Immature natural killer cell (primary cell): ENCODE measurements around the gene DLST. TPM values are rescaled to one million over a fixed set of nuclear protein-coding genes. Genes with fewer than 3 reads are reported as not detected.

Source experiments
- DNase-seq, 3 donors: peaks; one replicate each; pipeline ENCODE4 v3.0.0; 2022; ENCODE audit warnings: mixed read lengths in 1 of 3
- H3K27ac Mint-ChIP-seq, 6 donors: one replicate each; pipeline ENCODE4 v1.8.0; 2020; ENCODE audit warnings: mixed read lengths in 6 of 6, mild to moderate bottlenecking in 5 of 6, inconsistent platforms in 4 of 6, moderate library complexity in 3 of 6
- H3K27me3 Mint-ChIP-seq, 3 donors: one replicate each; pipeline ENCODE4 v1.8.0; 2020 to 2021; ENCODE audit warnings: low read depth in 3 of 3, mild to moderate bottlenecking in 3 of 3, mixed read lengths in 3 of 3, moderate library complexity in 3 of 3, inconsistent platforms in 1 of 3
- H3K36me3 Mint-ChIP-seq, 3 donors: one replicate each; pipeline ENCODE4 v1.8.0; 2020; ENCODE audit warnings: mixed read lengths in 3 of 3, inconsistent platforms in 2 of 3, mild to moderate bottlenecking in 2 of 3
- H3K4me1 Mint-ChIP-seq, 2 donors: one replicate each; pipeline ENCODE4 v1.8.0; 2020; ENCODE audit warnings: inconsistent platforms in 2 of 2, mild to moderate bottlenecking in 2 of 2, mixed read lengths in 2 of 2, moderate library complexity in 1 of 2
- H3K4me3 Mint-ChIP-seq, 5 donors: one replicate each; pipeline ENCODE4 v1.8.0; 2020; ENCODE audit warnings: mild to moderate bottlenecking in 5 of 5, mixed read lengths in 5 of 5, inconsistent platforms in 3 of 5, moderate library complexity in 3 of 5
- H3K9me3 Mint-ChIP-seq, 6 donors: one replicate each; pipeline ENCODE4 v1.8.0; 2020; ENCODE audit warnings: mild to moderate bottlenecking in 6 of 6, mixed read lengths in 6 of 6, inconsistent platforms in 4 of 6, moderate library complexity in 3 of 6
- polyA plus RNA-seq, 3 donors: library from polyadenylated mRNA; unstranded; fragments of 300-500 nt; fragmentation: Illumina TruSeq; gene quantifications; one replicate each; pipeline ENCODE4 v1.2.3, GENCODE V29; 2021

DLST gene
- polyA plus RNA-seq, 3 donors from 2014 or later, result 7.7 to 13.1 (median 9.0) TPM

GRCh38 chr14:74893614-74894091 is 11.9 kb downstream of the DLST start:
- H3K36me3 Mint-ChIP-seq, result peaks cover 20 to 48% (median 27%) of the 10 kb centered on the region in 3 donors
- no peak overlapping the region for H3K4me3 Mint-ChIP-seq
- H3K9me3 Mint-ChIP-seq, result no peaks in the 10 kb centered on the region
- no peaks in the 10 kb centered on the region for H3K27me3 Mint-ChIP-seq
- DNase-seq, result no peak
- H3K27ac Mint-ChIP-seq, result peak overlapping the region in 1 of 6 donors; percentile 12
- peaks cover 2 to 11% of the 10 kb centered on the region in 2 donors for H3K4me1 Mint-ChIP-seq

- Mint-ChIP-seq H3K36me3 (peaks cover 19 to 53% (median 42%) of the 10 kb centered on the region in 3 donors), H3K27ac (peak overlapping the region in 3 of 6 donors; percentile 18 to 51 (median 30)), H3K4me1 (peaks cover 0 to 2% of the 10 kb centered on the region in 2 donors), H3K4me3 (no peak overlapping the region), H3K27me3 (peaks cover 0 to 2% (median 0%) of the 10 kb centered on the region in 3 donors), H3K9me3 (no peaks in the 10 kb centered on the region)
- DNase-seq, result no peak
Measured at GRCh38 chr14:74896400-74896799, 14.7 kb downstream of the DLST start.

GRCh38 chr14:74897642-74898041 is 15.9 kb downstream of the DLST start:
- peak overlapping the region in 2 of 6 donors; percentile 8 to 61 for H3K27ac Mint-ChIP-seq
- no peak for DNase-seq
- no peak overlapping the region for H3K4me3 Mint-ChIP-seq
- peaks cover 0 to 2% (median 0%) of the 10 kb centered on the region in 3 donors for H3K27me3 Mint-ChIP-seq
- H3K4me1 Mint-ChIP-seq, result peaks cover 0 to 2% of the 10 kb centered on the region in 2 donors
- no peaks in the 10 kb centered on the region for H3K9me3 Mint-ChIP-seq
- peaks cover 16 to 62% (median 42%) of the 10 kb centered on the region in 3 donors for H3K36me3 Mint-ChIP-seq

DNA sequence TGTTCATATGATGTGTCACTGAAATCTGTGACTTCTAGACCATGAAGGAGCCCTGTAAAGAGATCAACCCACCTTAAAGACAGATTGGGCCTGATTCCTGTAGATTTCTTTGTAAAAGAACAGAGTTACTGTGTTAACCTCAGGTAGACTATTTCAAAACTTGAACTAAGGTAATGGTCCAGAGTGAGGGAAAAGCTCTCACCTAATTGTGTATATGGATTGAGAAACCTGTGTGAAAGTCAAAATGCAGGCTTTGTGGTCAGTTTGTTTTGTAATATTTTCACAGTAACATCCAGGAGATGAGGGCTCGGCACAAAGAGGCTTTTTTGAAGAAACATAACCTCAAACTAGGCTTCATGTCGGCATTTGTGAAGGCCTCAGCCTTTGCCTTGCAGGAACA is 16.4 kb downstream of the DLST start:
- H3K36me3 Mint-ChIP-seq, result peaks cover 16 to 67% (median 42%) of the 10 kb centered on the region in 3 donors
- H3K9me3 Mint-ChIP-seq, result no peaks in the 10 kb centered on the region
- DNase-seq, result no peak
- no peak overlapping the region for H3K4me3 Mint-ChIP-seq
- H3K4me1 Mint-ChIP-seq, result peaks cover 0 to 2% of the 10 kb centered on the region in 2 donors
- H3K27ac Mint-ChIP-seq, result peak overlapping the region in 1 of 6 donors; percentile 40
- peaks cover 0 to 2% (median 0%) of the 10 kb centered on the region in 3 donors for H3K27me3 Mint-ChIP-seq

GRCh38 chr14:74898694-74899093 is 17.0 kb downstream of the DLST start:
- peaks cover 0 to 2% of the 10 kb centered on the region in 2 donors for H3K4me1 Mint-ChIP-seq
- H3K9me3 Mint-ChIP-seq, result no peaks in the 10 kb centered on the region
- H3K36me3 Mint-ChIP-seq, result peaks cover 16 to 66% (median 42%) of the 10 kb centered on the region in 3 donors
- H3K4me3 Mint-ChIP-seq, result no peak overlapping the region
- DNase-seq, result no peak
- H3K27ac Mint-ChIP-seq, result peak overlapping the region in 2 of 6 donors; percentile 24 to 62
- peaks cover 0 to 2% (median 0%) of the 10 kb centered on the region in 3 donors for H3K27me3 Mint-ChIP-seq

GRCh38 chr14:74902941-74903705 is 21.4 kb downstream of the DLST start:
- DNase-seq, result no peak
- Mint-ChIP-seq H3K4me3 (no peak overlapping the region), H3K27ac (peak overlapping the region in 3 of 6 donors; percentile 14 to 52 (median 29))

DNA sequence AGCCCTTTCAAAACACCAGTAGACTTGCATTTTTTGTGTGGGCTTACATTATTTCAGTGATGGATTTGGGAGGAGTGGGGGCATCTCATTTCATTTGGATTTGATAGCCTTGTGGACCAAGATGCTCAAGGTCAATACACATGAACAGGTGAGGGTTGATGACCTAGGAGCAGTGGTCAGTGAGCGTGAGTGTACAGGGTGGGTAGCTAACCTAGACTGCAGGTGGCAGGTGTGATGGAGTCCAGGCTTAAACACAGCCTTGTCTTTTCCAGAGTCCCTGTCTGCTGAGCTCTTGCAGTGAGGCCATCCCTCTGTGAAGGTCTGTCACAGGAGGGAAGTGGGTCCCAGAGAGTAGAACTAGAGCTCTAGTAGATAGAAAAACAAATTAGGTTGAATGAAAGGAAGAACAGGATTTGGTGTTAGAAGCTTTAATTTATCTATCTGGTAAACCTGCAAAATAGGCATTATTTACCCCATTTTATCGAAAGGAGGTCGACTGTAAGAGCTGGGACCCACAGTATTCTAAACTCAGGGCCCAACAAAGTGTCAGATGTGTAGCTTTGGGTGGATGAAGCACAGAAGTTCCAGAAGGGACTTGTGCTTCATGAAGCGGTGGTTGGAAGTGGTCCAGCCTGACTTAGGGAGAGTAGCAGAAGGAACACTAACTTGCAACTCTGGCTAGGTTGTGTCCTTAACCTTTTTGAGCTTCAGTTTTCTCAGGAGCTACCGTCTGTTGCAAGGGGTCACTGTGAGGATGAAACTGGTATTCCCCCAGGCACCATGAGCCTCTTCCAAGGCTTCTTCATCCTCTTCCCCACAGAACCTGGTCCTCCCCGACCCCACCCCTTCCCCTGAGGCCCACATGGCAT is 23.2 kb downstream of the DLST start:
- peaks cover 0 to 20% (median 7%) of the 10 kb centered on the region in 3 donors for H3K36me3 Mint-ChIP-seq
- H3K4me3 Mint-ChIP-seq, result no peak overlapping the region
- peak overlapping the region; percentile 46 to 83 (median 68) for H3K27ac Mint-ChIP-seq
- H3K9me3 Mint-ChIP-seq, result no peaks in the 10 kb centered on the region
- H3K4me1 Mint-ChIP-seq, result peaks cover 6 to 13% of the 10 kb centered on the region in 2 donors
- no peak for DNase-seq
- peaks cover 0 to 2% (median 1%) of the 10 kb centered on the region in 3 donors for H3K27me3 Mint-ChIP-seq

More at GRCh38 chr14:74902941-74903705, 21.4 kb downstream of the DLST start:
- Mint-ChIP-seq H3K4me1 (peaks cover 6 to 13% of the 10 kb centered on the region in 2 donors), H3K27me3 (peaks cover 0 to 2% (median 2%) of the 10 kb centered on the region in 3 donors), H3K9me3 (no peaks in the 10 kb centered on the region), H3K36me3 (peaks cover 0 to 37% (median 24%) of the 10 kb centered on the region in 3 donors)

GRCh38 chr14:74905595-74906142 is 24.0 kb downstream of the DLST start:
- peak; percentile 67 to 75 (median 69) for DNase-seq
- peaks cover 0 to 2% (median 1%) of the 10 kb centered on the region in 3 donors for H3K27me3 Mint-ChIP-seq
- H3K4me1 Mint-ChIP-seq, result peaks cover 6 to 13% of the 10 kb centered on the region in 2 donors
- no peaks in the 10 kb centered on the region for H3K9me3 Mint-ChIP-seq
- H3K27ac Mint-ChIP-seq, result peak overlapping the region; percentile 20 to 79 (median 48)
- H3K4me3 Mint-ChIP-seq, result no peak overlapping the region
- peaks cover 0 to 14% (median 0%) of the 10 kb centered on the region in 3 donors for H3K36me3 Mint-ChIP-seq

DNA sequence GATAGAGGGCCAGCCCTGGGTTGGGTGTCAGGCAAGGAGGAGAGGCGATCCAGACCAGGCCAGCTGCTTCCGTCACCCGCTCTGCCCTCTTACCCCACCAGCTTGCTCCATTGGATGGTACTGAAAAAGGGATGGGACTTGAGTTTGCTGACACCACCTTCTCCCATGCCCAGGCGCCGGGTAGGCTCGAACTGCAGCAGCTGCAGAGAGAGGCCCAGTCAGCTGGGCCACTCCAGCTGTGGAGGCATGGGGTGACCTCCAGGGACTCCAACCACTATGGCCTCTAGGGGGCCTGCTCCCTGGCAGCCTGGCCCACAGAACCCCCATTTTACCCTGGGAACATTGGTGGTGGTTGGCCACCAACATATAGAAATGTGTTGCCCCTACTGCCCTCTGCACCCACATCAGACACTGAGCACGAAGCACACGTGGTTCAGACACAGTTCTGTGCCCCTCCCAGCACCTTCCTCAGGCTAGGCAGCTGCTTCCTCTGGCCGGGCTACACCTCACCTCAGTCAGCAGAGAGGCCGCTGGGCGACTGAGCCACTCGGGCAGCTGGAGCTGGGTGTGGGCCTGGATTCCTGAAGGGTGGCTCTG is 25.3 kb downstream of the DLST start:
- Mint-ChIP-seq H3K27me3 (peaks cover 0 to 2% (median 1%) of the 10 kb centered on the region in 3 donors), H3K4me1 (peaks cover 6 to 13% of the 10 kb centered on the region in 2 donors), H3K4me3 (no peak overlapping the region), H3K36me3 (peaks cover 0 to 9% (median 0%) of the 10 kb centered on the region in 3 donors), H3K27ac (peak overlapping the region in 4 of 6 donors; percentile 30 to 67 (median 40)), H3K9me3 (no peaks in the 10 kb centered on the region)
- DNase-seq, result peak; percentile 9 to 18 (median 12)

GRCh38 chr14:74907744-74908143 is 26.0 kb downstream of the DLST start:
- Mint-ChIP-seq H3K4me3 (no peak overlapping the region), H3K27ac (no peak overlapping the region), H3K9me3 (no peaks in the 10 kb centered on the region), H3K36me3 (peaks cover 0 to 4% (median 0%) of the 10 kb centered on the region in 3 donors), H3K4me1 (peaks cover 6 to 13% of the 10 kb centered on the region in 2 donors), H3K27me3 (peaks cover 0 to 2% (median 1%) of the 10 kb centered on the region in 3 donors)
- DNase-seq, result no peak

- Mint-ChIP-seq H3K4me3 (no peak overlapping the region), H3K4me1 (peaks cover 6 to 13% of the 10 kb centered on the region in 2 donors), H3K27me3 (peaks cover 0 to 2% (median 1%) of the 10 kb centered on the region in 3 donors), H3K27ac (no peak overlapping the region), H3K9me3 (no peaks in the 10 kb centered on the region), H3K36me3 (no peaks in the 10 kb centered on the region)
- DNase-seq, result no peak
Measured at GRCh38 chr14:74908861-74909341, 27.2 kb downstream of the DLST start.

GRCh38 chr14:74909501-74909900 is 27.8 kb downstream of the DLST start:
- H3K4me3 Mint-ChIP-seq, result no peak overlapping the region
- no peak overlapping the region for H3K27ac Mint-ChIP-seq
- no peaks in the 10 kb centered on the region for H3K36me3 Mint-ChIP-seq
- DNase-seq, result no peak
- H3K27me3 Mint-ChIP-seq, result peaks cover 0 to 2% (median 1%) of the 10 kb centered on the region in 3 donors
- no peaks in the 10 kb centered on the region for H3K9me3 Mint-ChIP-seq
- H3K4me1 Mint-ChIP-seq, result peaks cover 6 to 13% of the 10 kb centered on the region in 2 donors

- no peak overlapping the region for H3K27ac Mint-ChIP-seq
- peaks cover 0 to 2% (median 1%) of the 10 kb centered on the region in 3 donors for H3K27me3 Mint-ChIP-seq
- no peaks in the 10 kb centered on the region for H3K36me3 Mint-ChIP-seq
- DNase-seq, result no peak
- no peak overlapping the region for H3K4me3 Mint-ChIP-seq
- no peaks in the 10 kb centered on the region for H3K9me3 Mint-ChIP-seq
- H3K4me1 Mint-ChIP-seq, result peaks cover 6 to 13% of the 10 kb centered on the region in 2 donors
Measured at GRCh38 chr14:74909911-74910310, 28.2 kb downstream of the DLST start.
